Esophagus mucosa (tissue), 1 donor: ENCODE measurements around the gene NLRP14. TPM values are rescaled to one million over a fixed set of nuclear protein-coding genes. Genes with fewer than 3 reads are reported as not detected.

Source experiments
- ATAC-seq: fragments of 200-7000 bp; cut with Tn5 transposase; one replicate; pipeline ENCODE4 v1.9.1; 2020
- total RNA-seq: library from RNA; stranded (reverse); gene quantifications from one replicate; pipeline ENCODE4 v1.2.4, GENCODE V29; 2023
- donor health status: DM: yes; HTN: yes; CAD: no.

The NLRP14 gene, protein sequence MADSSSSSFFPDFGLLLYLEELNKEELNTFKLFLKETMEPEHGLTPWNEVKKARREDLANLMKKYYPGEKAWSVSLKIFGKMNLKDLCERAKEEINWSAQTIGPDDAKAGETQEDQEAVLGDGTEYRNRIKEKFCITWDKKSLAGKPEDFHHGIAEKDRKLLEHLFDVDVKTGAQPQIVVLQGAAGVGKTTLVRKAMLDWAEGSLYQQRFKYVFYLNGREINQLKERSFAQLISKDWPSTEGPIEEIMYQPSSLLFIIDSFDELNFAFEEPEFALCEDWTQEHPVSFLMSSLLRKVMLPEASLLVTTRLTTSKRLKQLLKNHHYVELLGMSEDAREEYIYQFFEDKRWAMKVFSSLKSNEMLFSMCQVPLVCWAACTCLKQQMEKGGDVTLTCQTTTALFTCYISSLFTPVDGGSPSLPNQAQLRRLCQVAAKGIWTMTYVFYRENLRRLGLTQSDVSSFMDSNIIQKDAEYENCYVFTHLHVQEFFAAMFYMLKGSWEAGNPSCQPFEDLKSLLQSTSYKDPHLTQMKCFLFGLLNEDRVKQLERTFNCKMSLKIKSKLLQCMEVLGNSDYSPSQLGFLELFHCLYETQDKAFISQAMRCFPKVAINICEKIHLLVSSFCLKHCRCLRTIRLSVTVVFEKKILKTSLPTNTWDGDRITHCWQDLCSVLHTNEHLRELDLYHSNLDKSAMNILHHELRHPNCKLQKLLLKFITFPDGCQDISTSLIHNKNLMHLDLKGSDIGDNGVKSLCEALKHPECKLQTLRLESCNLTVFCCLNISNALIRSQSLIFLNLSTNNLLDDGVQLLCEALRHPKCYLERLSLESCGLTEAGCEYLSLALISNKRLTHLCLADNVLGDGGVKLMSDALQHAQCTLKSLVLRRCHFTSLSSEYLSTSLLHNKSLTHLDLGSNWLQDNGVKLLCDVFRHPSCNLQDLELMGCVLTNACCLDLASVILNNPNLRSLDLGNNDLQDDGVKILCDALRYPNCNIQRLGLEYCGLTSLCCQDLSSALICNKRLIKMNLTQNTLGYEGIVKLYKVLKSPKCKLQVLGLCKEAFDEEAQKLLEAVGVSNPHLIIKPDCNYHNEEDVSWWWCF
- total RNA-seq: not detected

DNA sequence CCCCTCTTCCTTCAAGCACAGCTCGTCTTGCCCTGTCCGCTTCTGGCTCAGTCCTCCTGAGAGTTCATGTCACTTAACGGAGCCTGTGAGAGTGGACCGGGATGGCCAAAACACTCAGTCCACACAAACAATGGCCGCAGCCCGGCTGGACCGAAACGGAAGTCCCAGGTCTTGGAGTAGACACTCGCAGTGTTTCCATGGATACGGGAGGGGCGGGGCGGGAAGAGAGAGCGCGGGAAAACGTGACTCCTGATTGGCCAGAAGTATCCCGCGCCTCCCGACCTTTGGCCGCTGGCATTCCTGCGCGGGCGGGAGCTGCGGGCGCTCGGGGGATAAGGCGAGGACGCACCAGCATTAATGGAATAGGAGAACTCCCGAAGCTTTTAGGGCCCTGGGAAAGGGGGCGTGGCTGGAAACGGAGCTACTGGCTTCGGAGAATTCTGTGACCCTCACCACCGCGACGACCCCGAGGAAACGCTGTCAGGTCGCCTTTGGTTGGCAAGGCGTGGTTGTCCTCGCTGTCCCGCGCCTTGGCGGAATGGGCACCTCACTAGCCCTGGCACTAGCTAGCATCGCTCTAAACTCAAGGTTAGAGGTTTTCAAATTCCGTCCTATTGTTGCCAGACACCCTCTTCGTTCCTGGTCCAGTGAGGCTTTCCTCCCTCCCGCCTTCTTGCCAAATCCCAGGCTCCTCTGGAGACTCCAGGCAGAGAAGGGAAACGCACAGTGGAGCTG is at the start of gene NLRP14, which contains the start of gene ZNF214:
NLRP14 (plus strand) TSS at position 297 of the 735 bp plus-strand sequence. CDS start 18,108 bp downstream, outside the sequence.
ZNF214 (minus strand) TSS at position 164 of the 735 bp plus-strand sequence. CDS start 17,511 bp downstream, outside the sequence.
- ATAC-seq: peak; percentile 96

DNA sequence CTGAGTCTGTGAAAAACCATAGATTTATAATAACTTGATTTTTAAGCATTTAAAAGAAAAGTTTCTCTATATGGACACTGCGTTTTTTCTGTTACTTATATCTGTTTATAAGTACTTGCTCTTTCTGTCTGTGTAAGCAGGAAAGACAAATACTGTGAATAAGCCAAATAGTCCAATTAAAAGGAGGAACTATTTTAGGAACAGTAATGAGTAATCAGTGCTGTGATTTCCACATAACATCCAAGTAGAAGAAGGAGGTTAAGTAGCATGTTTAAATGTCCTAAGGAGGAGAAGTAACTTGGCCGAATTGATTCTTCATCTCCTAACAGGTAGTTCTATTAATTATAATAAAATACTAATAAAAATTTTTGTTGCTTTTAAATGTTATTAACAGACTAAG is 40.9 kb upstream of the NLRP14 start:
- ATAC-seq: no peak

DNA sequence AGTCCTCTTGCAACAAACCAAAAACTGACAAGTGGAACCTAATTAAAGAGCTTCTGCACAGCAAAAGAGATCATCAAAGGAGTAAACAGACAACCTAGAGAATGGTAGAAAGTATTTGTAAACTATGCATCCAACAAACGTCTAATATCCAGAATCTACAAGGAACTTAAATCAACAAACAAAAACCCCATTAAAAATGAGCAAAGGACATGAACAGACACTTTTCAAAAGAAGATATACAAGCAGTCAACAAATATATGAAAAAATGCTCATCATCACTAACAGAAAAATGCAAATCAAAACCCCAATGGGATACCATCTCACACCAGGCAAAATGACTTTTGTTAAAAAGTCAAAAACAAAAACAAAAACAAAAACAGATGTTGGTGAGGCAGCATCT is 33.8 kb upstream of the NLRP14 start:
- ATAC-seq: no peak

DNA sequence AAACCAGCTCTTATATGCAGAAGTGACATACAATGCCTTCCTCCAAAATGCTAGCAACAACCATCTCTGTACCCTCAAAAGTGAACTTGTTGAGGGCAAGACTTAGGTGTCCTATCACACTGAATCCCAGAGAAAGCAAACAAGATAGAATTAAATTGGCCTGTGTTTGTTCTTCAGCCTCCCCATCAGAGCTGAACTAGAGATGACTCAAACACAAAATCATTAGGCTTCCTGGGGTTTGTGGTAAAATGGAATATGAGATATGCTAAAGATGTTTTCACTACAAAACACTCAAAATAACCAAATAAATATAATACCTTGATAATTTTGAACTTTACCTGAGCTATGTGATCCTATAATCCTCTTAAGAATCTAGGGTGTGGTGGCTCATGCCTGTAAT is 31.8 kb upstream of the NLRP14 start:
- ATAC-seq: no peak

DNA sequence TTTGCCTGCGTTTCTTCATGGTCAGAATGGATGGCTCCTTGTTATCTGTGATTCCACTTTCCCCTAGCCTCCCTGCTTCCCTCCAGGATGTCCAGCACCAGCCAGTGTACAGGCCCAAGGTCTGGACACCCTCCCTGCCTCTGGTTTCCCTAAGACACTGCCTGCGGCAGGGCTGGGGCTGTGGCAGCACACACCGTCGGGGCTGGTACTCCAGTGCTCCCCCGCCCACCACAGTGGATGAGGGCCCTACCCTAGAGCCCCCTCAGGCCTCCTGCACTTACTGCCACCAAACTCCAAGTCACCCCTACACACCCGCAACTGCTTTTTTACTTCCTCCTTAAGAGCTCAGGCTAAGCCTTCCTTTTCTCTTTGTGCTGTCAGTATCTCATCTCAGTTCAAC is 29.1 kb upstream of the NLRP14 start:
- ATAC-seq: peak; percentile 48

DNA sequence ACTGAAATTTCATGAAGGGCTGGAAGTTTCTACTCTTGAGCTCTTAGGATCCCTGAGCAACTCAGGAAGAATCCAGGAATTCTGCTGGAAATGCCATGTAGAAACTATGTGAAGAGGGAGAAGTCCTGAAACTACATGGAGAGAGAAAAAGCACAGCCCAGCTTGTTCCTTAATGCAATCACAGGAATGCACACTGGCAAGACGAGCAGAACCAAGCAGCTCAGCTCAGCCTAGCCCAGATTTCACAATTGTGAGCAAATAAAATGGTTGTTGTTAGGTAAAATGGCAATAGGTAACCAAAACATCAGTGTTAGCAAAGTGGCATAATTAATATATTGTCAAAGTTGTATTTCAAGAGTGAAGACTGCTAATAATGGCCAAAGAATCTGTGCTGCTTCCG is 28.3 kb upstream of the NLRP14 start:
- peak; percentile 50 for ATAC-seq

DNA sequence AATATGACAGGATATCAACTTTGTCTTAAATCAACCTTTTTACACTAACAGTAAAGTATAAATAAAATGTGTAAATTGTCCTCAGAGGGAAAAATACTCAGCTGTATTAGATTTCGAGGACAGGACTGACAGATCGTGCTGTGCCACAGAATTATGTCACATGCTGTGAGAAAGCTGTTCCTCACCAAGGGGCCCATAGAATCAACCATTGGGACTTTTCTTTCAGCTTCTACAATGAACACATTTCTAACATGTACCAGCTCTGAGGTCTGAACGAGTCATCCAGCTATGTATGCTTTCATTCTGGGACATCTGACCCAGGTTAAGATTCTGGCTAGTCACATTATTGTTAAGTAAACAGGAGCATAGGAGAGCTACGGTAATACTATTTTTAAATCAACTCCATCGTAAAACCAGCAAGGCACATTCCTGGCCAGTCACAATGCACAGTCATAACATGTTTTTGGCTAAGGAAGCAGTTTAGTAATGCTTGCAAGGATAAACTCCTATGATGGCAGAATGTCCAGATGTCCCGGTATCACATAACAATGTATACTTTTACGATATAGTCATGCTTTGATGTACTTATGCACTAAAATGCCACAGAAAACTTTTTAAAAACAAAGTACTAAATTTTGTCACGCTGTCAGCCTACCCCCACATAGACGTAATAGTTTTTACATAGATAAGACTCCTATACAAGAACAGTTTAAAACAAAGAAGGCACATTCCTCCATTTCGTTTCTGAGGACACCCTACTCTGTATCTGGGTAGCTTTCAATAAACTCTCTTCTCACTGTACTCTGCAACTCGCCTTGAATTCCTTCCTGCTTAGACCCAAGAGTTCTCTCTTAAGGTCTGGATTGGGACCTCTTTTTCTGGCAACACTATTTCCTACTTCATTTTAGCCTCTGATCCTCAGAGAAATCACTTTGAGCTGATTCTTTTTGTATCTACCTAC is 27.5 kb upstream of the NLRP14 start:
- peak; percentile 56 for ATAC-seq

DNA sequence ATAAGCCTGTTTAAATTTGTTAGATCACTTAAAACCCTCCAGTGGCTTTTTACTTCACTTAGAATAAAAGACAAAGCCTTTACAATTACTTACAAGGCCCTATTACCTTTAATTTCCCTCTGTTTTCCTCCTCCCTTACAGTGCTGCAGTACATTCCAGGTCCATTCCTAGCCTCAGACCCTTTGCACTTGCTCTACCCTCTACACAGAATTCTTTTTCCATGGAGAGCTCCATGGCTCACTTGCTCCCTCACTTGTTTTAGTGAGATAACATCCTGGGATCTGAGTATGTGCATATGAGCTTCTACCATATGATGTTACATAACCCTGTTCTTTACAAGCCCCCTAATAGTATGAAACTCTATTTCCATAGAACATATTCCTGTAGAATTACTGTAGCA is 24.6 kb upstream of the NLRP14 start:
- ATAC-seq: no peak

DNA sequence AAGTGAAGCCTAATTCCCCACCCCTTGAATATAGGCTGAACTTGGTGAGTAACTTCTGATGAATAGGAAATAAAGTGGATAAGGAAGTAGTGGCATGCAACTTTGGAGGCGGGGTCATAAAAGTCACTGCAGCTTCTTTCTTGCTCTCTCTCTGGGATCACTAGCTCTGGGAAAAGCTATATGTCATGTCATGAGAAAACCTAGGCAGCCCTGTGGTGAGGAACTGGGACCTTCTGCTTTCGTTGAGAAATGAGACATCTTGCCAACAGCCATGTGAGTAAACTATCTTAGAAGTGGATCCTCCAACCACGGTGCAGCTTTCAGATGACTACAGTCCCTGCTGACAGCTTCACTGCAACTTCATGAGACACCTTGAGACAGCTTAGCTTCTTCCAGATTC is 15.8 kb upstream of the NLRP14 start:
- peak; percentile 67 for ATAC-seq

DNA sequence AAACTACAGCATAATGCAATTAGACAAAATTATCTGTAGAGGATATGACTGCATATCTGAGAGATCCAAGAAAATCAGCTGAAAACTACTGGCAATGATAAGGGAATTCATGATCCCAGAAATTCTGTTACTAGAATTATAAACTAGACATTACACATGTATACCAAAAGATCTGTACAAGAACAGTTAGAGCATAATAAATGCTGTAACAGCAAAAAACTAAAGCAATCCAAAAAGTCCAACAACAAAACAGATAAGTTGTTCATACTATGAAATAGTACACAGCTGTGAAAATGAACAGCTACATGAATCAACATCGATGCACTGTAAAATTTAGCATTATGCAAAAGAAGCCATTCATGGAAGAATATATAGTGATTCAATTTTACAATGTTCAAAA is 6.2 kb upstream of the NLRP14 start:
- no peak for ATAC-seq

DNA sequence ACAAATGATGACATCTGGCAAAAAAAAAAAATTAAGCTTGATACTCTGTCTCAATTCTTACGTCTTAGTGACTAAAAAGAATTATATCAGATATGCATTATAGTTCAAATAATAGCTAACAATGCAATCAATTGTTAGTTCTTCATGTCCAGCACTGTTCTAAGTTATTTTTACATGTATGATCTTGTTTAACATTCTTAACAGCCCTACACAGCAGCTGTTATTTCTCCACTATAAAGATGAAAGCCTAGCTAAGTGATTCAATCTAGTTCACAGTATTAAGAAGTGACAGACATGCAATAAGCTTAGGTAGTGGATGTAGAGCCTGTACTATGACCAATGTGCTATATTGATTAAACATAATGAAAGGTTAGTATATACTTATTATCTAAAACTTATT is 4.3 kb upstream of the NLRP14 start:
- no peak for ATAC-seq

DNA sequence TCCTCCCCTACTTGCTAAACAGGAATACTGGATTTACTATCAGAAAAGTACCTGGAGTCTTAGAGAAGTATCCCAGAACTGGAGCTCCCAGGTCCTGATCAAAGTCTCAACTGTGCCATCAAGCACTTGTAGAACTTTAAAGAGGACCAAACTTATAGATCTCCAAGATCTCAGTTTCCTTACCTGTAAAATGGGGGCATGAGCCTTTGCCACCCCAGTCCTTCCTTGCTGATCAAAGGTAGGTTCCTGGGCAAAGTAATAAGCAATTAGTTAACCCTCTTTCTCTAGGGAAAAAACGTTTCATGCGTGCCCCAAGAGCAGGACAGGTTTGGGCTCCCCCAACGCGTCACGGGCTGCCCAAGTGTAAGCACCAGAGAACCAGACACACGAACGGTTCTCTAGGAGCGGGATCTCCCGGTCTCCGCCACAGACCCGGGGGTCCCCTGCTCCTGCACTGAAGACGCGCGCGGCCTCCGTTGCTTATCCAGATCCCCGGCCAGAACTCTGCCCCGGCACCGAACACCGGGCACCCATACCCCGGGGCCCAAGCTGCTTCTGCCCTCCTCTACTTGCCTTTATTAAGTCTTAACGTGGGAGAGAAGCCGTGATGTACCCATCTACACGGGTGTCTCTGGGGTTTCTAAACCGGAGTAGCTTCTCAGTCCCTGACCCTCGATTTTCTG is 638 bp upstream of the NLRP14 start:
- ATAC-seq: peak; percentile 19

DNA sequence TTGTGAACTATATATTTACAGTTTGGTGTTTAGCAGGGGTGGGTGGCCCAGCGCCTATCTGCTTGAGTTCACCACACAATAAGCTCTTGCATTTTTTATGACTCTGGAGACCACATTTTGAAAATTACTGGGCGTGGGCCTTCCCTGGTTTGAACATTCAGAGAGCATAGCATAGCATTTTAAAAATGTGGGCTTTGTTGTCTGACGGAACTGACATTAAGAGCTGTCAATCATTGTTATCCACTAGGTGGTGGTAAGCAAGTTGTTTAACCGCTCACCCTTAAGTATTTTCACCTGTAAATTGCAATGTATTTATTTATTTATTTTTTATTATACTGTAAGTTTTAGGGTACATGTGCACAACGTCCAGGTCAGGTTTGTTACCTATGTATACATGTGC is 1.0 kb downstream of the NLRP14 start:
- no peak for ATAC-seq

DNA sequence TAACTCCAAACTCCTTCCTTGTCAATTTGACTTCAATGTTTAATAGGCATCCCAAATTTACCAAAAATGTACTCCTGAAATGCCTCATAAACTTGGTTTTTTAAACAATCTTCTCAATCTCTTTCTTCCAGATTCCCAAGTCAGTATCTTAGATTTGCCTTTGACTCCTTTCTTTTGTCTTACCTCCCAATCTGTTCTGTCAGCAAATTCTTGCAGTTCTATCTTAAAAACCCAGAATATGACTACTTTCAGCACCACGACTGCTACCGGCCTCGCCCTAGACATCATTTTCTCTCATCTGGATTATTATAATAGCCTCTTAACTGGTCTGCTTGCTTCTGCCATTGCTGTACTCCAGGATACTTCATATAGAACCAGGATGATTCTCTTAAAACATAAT is 7.9 kb downstream of the NLRP14 start:
- ATAC-seq: no peak

DNA sequence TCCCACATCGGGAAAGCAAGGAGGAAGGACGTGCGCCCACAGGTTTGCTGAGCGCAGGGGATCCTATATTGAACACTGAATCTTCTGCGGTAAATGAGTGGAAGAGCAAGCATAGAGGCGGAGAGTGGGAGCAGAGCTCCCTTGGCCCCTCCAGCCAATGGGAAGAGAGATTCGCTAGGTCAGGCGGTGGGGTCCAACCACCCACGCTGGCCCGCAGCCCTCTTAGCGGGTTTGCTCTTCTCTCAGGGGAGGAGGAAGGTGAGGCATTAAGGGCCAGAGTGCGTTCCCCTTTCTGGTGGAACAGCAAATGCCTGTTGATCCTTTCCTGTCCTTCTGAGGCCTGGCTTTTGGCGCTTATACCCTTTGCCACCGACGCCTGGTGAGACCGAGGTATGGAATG is 10.6 kb downstream of the NLRP14 start:
- no peak for ATAC-seq

DNA sequence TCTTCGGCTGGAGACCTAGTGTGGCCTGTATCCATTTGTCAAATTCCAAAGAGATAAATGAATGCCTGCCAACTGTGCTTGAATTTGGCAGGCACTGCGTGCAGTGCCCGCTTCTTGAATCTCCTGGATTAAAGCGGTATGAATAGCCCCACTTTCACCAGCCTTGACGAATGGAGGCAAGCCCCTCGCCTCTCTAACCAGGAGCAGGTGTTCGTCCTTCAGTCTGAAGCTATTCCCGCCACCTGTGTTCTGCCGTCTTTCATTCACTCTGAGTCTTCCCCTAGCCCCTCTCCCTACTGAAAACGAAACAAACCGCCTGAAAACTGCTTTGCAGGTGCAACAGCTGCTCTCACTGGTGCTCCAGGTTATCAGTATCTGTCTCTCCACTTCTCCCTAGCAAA is 11.2 kb downstream of the NLRP14 start:
- ATAC-seq: no peak

DNA sequence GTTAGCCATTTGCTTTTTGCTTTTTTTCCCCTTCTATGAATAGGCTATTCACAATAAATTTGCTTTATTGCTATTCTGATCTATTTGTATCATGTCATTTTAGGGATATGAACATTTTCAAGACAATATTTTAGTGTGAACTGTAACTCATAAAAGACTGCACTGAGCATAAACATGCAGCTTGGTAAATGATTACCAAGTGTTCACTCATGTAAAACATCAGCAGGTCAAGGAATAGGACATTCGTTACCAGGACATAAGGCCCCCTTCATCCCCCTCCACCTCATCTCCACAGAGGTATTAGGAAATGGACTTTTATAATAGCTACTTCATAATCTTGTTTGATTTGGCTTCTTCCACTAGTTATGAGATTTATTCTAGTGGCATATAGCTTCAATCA is 12.4 kb downstream of the NLRP14 start:
- ATAC-seq: no peak

DNA sequence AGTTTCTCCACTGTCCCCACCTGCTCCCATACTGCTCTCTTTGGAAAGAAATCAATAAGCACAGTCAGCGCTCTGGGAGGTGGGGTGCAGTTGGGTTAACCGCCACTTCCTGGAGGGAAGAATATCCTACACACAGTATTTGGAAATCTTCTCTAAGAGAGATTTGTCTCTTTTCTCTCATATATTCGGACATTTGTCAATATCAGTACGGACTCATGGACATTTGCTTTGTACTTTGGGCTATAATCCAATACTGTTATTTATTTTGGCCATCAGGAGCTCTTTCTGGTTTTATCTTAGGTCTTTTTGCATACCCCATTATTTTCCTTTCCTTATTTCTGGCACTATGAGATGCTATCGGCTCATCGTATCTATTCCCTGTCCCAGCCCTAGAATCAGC is 13.7 kb downstream of the NLRP14 start:
- ATAC-seq: no peak

DNA sequence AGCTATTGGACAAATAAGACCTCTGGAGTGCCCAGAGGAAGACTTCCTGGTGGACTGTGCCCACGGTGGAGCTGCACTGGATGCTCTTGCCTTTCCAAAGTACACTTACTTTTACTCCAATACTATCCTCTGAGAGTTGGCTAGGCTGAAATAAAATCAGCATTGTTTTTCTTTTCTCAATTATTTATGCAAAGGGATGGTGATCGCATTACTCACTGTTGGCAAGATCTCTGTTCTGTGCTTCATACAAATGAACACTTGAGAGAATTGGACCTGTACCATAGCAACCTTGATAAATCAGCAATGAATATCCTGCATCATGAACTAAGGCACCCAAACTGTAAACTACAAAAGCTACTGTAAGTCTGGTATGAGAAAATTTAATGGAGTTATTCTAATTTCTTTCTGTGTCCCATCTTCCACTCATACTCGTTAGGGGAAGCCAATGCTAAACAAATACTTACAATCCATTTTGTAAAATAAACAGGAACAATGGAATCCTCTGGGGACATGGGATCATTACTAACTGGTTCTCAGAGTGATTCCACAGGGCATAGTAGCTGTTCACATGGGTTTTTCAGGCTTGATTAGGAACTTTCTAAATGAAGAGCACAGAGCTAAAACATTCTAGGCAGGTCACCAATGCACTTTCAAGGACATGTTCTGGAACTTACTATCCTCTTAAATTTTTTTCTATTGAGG is 26.3 kb downstream of the NLRP14 start:
- no peak for ATAC-seq

DNA sequence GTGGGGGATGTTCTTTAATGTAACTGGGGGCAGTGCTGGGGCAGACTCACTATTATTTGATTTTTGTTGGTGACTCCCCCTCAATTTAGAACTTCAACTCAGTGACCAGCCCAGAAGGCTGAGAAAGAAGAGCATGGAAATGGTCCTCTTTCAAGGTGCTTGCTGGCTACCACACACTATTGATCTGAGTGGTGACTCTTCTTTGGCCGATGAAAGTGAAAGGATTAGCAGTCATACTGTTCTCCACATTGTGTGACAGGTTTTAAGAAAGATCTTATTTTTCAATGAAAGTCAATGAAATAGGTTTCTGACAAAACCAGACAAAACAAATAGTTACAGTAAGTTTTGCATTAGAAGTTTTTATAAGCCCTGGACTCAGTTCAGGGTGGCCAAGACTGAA is 29.9 kb downstream of the NLRP14 start:
- ATAC-seq: no peak
